Measurements from ENCODE around the gene MUC13.

The MUC13 gene

GRCh38 chr3:124952282-124952855 is 17.8 kb upstream of the MUC13 start:
- no peak for TF ChIP-seq CTCF (IDR thresholded peaks at IDR 0.05; ENCODE audit: insufficient read depth, low read length, missing control alignments)
- no peak overlapping the region for H3K4me3 ChIP-seq (ENCODE audit: low read depth, low read length)
- ChIA-PET CTCF (interaction anchor here (1.1 to 1.3 kb wide), 2 partner anchors 9 to 191 kb away, joined by 4 to 5 read pairs; no protein-coding TSS in a partner anchor), POLR2A (interaction anchor here (0.7 kb wide), 1 partner anchor 11 kb away, joined by 4 read pairs; no protein-coding TSS in a partner anchor)
- no peak for DNase-seq (ENCODE audit: low read depth, low spot score)

- CTCF ChIA-PET = interaction anchor here (0.8 to 1.3 kb wide), 4 partner anchors 9 to 635 kb away, joined by 3 to 5 read pairs (median 4); no protein-coding TSS in a partner anchor
- POLR2A ChIA-PET = interaction anchor here (0.6 to 0.7 kb wide), 2 partner anchors 11 to 407 kb away, joined by 3 to 4 read pairs; no protein-coding TSS in a partner anchor
- no peak overlapping the region for H3K4me3 ChIP-seq (ENCODE audit: low read depth, low read length)
- DNase-seq (ENCODE audit: low read depth, low spot score) = no peak
- TF ChIP-seq CTCF (IDR thresholded peaks at IDR 0.05; ENCODE audit: insufficient read depth, low read length, missing control alignments) = no peak
Measured at GRCh38 chr3:124951511-124952281, 17.1 kb upstream of the MUC13 start.

GRCh38 chr3:124950026-124950425 is 15.5 kb upstream of the MUC13 start:
- DNase-seq (ENCODE audit: low read depth, low spot score) = no peak
- no peak for TF ChIP-seq CTCF (IDR thresholded peaks at IDR 0.05; ENCODE audit: insufficient read depth, low read length, missing control alignments)
- no peak overlapping the region for H3K4me3 ChIP-seq (ENCODE audit: low read depth, low read length)
- CTCF ChIA-PET = no interaction called here
- POLR2A ChIA-PET = no interaction called here

GRCh38 chr3:124942613-124943012 is 8.1 kb upstream of the MUC13 start:
- no peak for DNase-seq (ENCODE audit: low read depth, low spot score)
- no peak for TF ChIP-seq CTCF (IDR thresholded peaks at IDR 0.05; ENCODE audit: insufficient read depth, low read length, missing control alignments)
- ChIA-PET CTCF (interaction anchor here (1.2 to 2.0 kb wide), 4 partner anchors 14 to 643 kb away, joined by 3 to 7 read pairs (median 4); no protein-coding TSS in a partner anchor), POLR2A (no interaction called here)
- no peak overlapping the region for H3K4me3 ChIP-seq (ENCODE audit: low read depth, low read length)

- no peak for TF ChIP-seq CTCF (IDR thresholded peaks at IDR 0.05; ENCODE audit: insufficient read depth, low read length, missing control alignments)
- ChIA-PET CTCF (interaction anchor here (1.2 to 6.2 kb wide), 2 partner anchors 14 to 644 kb away, joined by 4 to 47 read pairs; no protein-coding TSS in a partner anchor), POLR2A (no interaction called here)
- no peak for DNase-seq (ENCODE audit: low read depth, low spot score)
- no peak overlapping the region for H3K4me3 ChIP-seq (ENCODE audit: low read depth, low read length)
Measured at GRCh38 chr3:124941771-124942170, 7.2 kb upstream of the MUC13 start.

GRCh38 chr3:124939661-124940060 is 5.1 kb upstream of the MUC13 start:
- ChIA-PET CTCF (interaction anchor here (1.1 to 6.2 kb wide), 6 partner anchors 10 to 647 kb away, joined by 3 to 47 read pairs (median 5); no protein-coding TSS in a partner anchor), POLR2A (interaction anchor here (0.6 kb wide), 1 partner anchor 9 kb away, joined by 3 read pairs; no protein-coding TSS in a partner anchor)
- DNase-seq (ENCODE audit: low read depth, low spot score) = no peak
- TF ChIP-seq CTCF (IDR thresholded peaks at IDR 0.05; ENCODE audit: insufficient read depth, low read length, missing control alignments) = no peak
- no peak overlapping the region for H3K4me3 ChIP-seq (ENCODE audit: low read depth, low read length)
